Endothelial cell of umbilical vein (primary cell): ENCODE results near the gene ID2. TPM values are rescaled to one million over a fixed set of nuclear protein-coding genes. Genes with fewer than 3 reads are reported as not detected.

Experiments
- BruUV-seq: library from RNA; stranded (reverse); fragments of 400-500 nt; replicated peaks from 2 replicates; lab custom pipeline; 2021; lab: Mats Ljungman, UMichigan
- CTCF ChIA-PET: fragments of 300-600, 350-600 bp; sonication (Branson Sonifier 250); formaldehyde crosslinking; loops from one replicate; lab custom pipeline; 2021; ENCODE audit warnings: antibody characterized with exemption, inconsistent platforms; lab: Charles Lee
- POLR2A ChIA-PET: fragments of 300-600, 350-600 bp; sonication (Branson Sonifier 250); formaldehyde crosslinking; loops from one replicate; lab custom pipeline; 2021; ENCODE audit warnings: antibody characterized with exemption, inconsistent platforms; lab: Charles Lee
- DNase-seq: peaks from one replicate; pipeline ENCODE4 v3.0.0-alpha.2; 2011; ENCODE audit warnings: low read depth, low spot score
- FAIRE-seq: peaks from 2 replicates; lab custom pipeline; 2011; peaks lifted over from hg19 to GRCh38; lab: Jason Lieb, UNC
- H2AFZ ChIP-seq: 2 replicates; pipeline ENCODE4 v1.6.0; 2012; ENCODE audit warnings: low read depth, low read length, control low read depth, inconsistent platforms
- H3K27ac ChIP-seq: 2 replicates; pipeline ENCODE4 v1.5.1; 2011; ENCODE audit warnings: low read depth, mild to moderate bottlenecking, control low read depth, low read length, moderate library complexity; ENCODE audit not compliant: insufficient read depth
- H3K27me3 ChIP-seq, 2 experiments: 2 replicates each; pipeline versions ENCODE4 v1.6.0 to v1.6.1; 2011; ENCODE audit warnings: low read length in 2 of 2, mixed read lengths in 1 of 2; ENCODE audit not compliant: control insufficient read depth in 2 of 2, insufficient read depth in 2 of 2
- H3K36me3 ChIP-seq, 2 experiments: 2 replicates in 1 of 2; 3 replicates in 1 of 2; pipeline ENCODE4 v1.5.1; 2011; ENCODE audit warnings: low read length in 2 of 2, mild to moderate bottlenecking in 1 of 2, moderate library complexity in 1 of 2; ENCODE audit not compliant: control insufficient read depth in 2 of 2, insufficient read depth in 2 of 2; ENCODE audit errors: extremely low read depth in 1 of 2
- H3K4me1 ChIP-seq: 3 replicates; pipeline ENCODE4 v1.5.1; 2011; ENCODE audit warnings: mild to moderate bottlenecking, low read length; ENCODE audit not compliant: control insufficient read depth, insufficient read depth; ENCODE audit errors: extremely low read depth
- H3K4me2 ChIP-seq: 2 replicates; pipeline ENCODE4 v1.6.1; 2011; ENCODE audit warnings: low read length, control low read depth, mixed read lengths; ENCODE audit not compliant: insufficient read depth
- H3K4me3 ChIP-seq, 3 experiments: fragments of 200-600 bp in 1 of 3; sonication (generic), shearing (Covaris generic) in 1 of 3; replicated peaks in 1 of 3; 2 replicates each; pipeline ENCODE4 v1.5.1; 2011 to 2016; ENCODE audit warnings: control low read depth in 3 of 3, low read length in 3 of 3, mild to moderate bottlenecking in 2 of 3, inconsistent platforms in 1 of 3, low read depth in 1 of 3, moderate library complexity in 1 of 3; ENCODE audit not compliant: insufficient read depth in 1 of 3
- H3K79me2 ChIP-seq: 2 replicates; pipeline ENCODE4 v1.6.0; 2012; ENCODE audit warnings: low read length, inconsistent platforms; ENCODE audit not compliant: control insufficient read depth, insufficient read depth
- H3K9ac ChIP-seq: replicated peaks from 2 replicates; pipeline ENCODE3; 2011; ENCODE audit warnings: low read length, control low read depth; ENCODE audit not compliant: insufficient read depth; ENCODE audit errors: extremely low read depth
- H3K9me1 ChIP-seq: replicated peaks from 3 replicates; pipeline ENCODE4 v1.6.0; 2011; ENCODE audit warnings: mild to moderate bottlenecking, low read length; ENCODE audit not compliant: control insufficient read depth, insufficient read depth; ENCODE audit errors: extremely low read depth
- H3K9me3 ChIP-seq: replicated peaks from 2 replicates; pipeline ENCODE4 v1.5.1; 2012; ENCODE audit warnings: low read length, inconsistent platforms; ENCODE audit not compliant: control insufficient read depth, insufficient read depth
- H4K20me1 ChIP-seq: replicated peaks from 2 replicates; pipeline ENCODE3; 2011; ENCODE audit warnings: mild to moderate bottlenecking, low read length; ENCODE audit not compliant: control insufficient read depth, insufficient read depth; ENCODE audit errors: extremely low read depth
- EZH2 ChIP-seq: IDR thresholded peaks from 2 replicates; pipeline ENCODE4 v1.6.1; 2012; ENCODE audit warnings: borderline replicate concordance, low read depth, mild to moderate bottlenecking, moderate library complexity, low read length, inconsistent platforms; ENCODE audit not compliant: severe bottlenecking
- FOS ChIP-seq: IDR thresholded peaks from 2 replicates; pipeline ENCODE4 v1.6.1; 2011; ENCODE audit warnings: mild to moderate bottlenecking, low read length, moderate library complexity, borderline replicate concordance; ENCODE audit not compliant: insufficient read depth
- GATA2 ChIP-seq: IDR thresholded peaks from 2 replicates; pipeline ENCODE4 v1.7.0; 2011; ENCODE audit warnings: low read depth, mild to moderate bottlenecking, moderate library complexity, mixed read lengths, low read length; ENCODE audit not compliant: insufficient read length, insufficient read depth
- JUN ChIP-seq: IDR thresholded peaks from 2 replicates; pipeline ENCODE4 v1.6.1; 2011; ENCODE audit warnings: borderline replicate concordance, low read depth; ENCODE audit not compliant: insufficient read length, insufficient read depth
- MAX ChIP-seq: IDR thresholded peaks from 2 replicates; pipeline ENCODE4 v1.6.1; 2011; ENCODE audit not compliant: insufficient read depth, insufficient read length
- MYC ChIP-seq: IDR thresholded peaks from one replicate; pipeline ENCODE4 v1.6.1; 2011; ENCODE audit warnings: mild to moderate bottlenecking, low read depth, low read length
- POLR2A ChIP-seq: IDR thresholded peaks from 2 replicates; pipeline ENCODE4 v1.6.1; 2012; ENCODE audit warnings: low read depth, mild to moderate bottlenecking, control low read depth, low read length
- POLR2AphosphoS5 ChIP-seq: IDR thresholded peaks from 2 replicates; pipeline ENCODE4 v1.6.1; 2012; ENCODE audit warnings: low read depth, mild to moderate bottlenecking, control low read depth, low read length, moderate library complexity; ENCODE audit not compliant: insufficient read depth
- dilution Hi-C: fragments of 300-500 bp; cut with MboI; formaldehyde crosslinking; loops from one replicate; pipeline ENCODE4 v1.15.0; 2019; ENCODE audit warnings: low sequenced_read_pairs; ENCODE audit not compliant: extremely low pct_ligation_motif_present
- intact Hi-C: fragments of 100-400 bp; cut with micrococcal nuclease; formaldehyde crosslinking; loops from one replicate; pipeline ENCODE4 v1.10.0; 2022
- polyA plus RNA-seq, 4 experiments: library from polyadenylated mRNA; depleted of rRNA in 3 of 4; stranded (reverse) in 3 of 4; unstranded in 1 of 4; fragments of >200 nt; gene quantifications; 2 replicates each; pipeline versions ENCODE4 v1.2.1 to v1.2.3, GENCODE V29; 2011 to 2012; ENCODE audit warnings: missing spikeins in 1 of 4
- total RNA-seq: library from RNA; stranded (reverse); gene quantifications from 2 replicates; pipeline ENCODE4 v1.2.3, GENCODE V29; 2021
- TF ChIP-seq, protein P1 (sequence below), 2 donors: IDR thresholded peaks; 1 replicate in 1 of 2; 2 replicates in 1 of 2; pipeline ENCODE4 v1.5.1; 2011; ENCODE audit warnings: low read length in 2 of 2, mild to moderate bottlenecking in 2 of 2, moderate library complexity in 2 of 2, control low read depth in 1 of 2, inconsistent platforms in 1 of 2, low read depth in 1 of 2; ENCODE audit not compliant: insufficient read depth in 1 of 2; ENCODE audit errors: extremely low read depth in 1 of 2

Gene ID2
- total and polyA plus RNA-seq, 2 donors (not counting 3 experiments of a cell fraction or from before 2014, with no cell fraction given), result 4.1 to 29.1 TPM

GRCh38 chr2:8721410-8721809 lies 39.6 kb downstream of the ID2 start:
- Histone ChIP-seq H2AFZ (no peak overlapping the region), H3K4me1 (no peaks in the 10 kb centered on the region), H3K79me2 (no peaks in the 10 kb centered on the region), H3K4me2 (no peak overlapping the region), H4K20me1 (no peaks in the 10 kb centered on the region), H3K9me3 (no peaks in the 10 kb centered on the region), H3K27ac (no peak overlapping the region), H3K9ac (no peak overlapping the region), H3K4me3 (no peak overlapping the region), H3K9me1 (no peaks in the 10 kb centered on the region), H3K27me3 (no peaks in the 10 kb centered on the region), H3K36me3 (no peaks in the 10 kb centered on the region)
- POLR2A ChIA-PET, result no interaction called here
- TF ChIP-seq, protein P1, sequence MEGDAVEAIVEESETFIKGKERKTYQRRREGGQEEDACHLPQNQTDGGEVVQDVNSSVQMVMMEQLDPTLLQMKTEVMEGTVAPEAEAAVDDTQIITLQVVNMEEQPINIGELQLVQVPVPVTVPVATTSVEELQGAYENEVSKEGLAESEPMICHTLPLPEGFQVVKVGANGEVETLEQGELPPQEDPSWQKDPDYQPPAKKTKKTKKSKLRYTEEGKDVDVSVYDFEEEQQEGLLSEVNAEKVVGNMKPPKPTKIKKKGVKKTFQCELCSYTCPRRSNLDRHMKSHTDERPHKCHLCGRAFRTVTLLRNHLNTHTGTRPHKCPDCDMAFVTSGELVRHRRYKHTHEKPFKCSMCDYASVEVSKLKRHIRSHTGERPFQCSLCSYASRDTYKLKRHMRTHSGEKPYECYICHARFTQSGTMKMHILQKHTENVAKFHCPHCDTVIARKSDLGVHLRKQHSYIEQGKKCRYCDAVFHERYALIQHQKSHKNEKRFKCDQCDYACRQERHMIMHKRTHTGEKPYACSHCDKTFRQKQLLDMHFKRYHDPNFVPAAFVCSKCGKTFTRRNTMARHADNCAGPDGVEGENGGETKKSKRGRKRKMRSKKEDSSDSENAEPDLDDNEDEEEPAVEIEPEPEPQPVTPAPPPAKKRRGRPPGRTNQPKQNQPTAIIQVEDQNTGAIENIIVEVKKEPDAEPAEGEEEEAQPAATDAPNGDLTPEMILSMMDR (IDR thresholded peaks at IDR 0.05; ENCODE audit: extremely low read depth in 1 of 2, insufficient read depth in 1 of 2, low read depth in 1 of 2, low read length in 2 of 2), result no peak
- TF ChIP-seq POLR2A (no peak), MYC (no peak), JUN (no peak), GATA2 (no peak), POLR2AphosphoS5 (no peak), EZH2 (no peak), FOS (no peak), MAX (no peak)
- FAIRE-seq, result no peak
- no TSS peak for BruUV-seq
- CTCF ChIA-PET, result interaction anchor here (0.6 kb wide), 1 partner anchor 1294 kb away, joined by 3 read pairs; no protein-coding TSS in a partner anchor
- DNase-seq, result no peak
- intact Hi-C loops, result no loop called here
- dilution Hi-C loops, result no loop called here
